HepG2 (cell line): ENCODE measurements around the gene CTF1. TPM values are rescaled to one million over a fixed set of nuclear protein-coding genes. Genes with fewer than 3 reads are reported as not detected.
A peak's percentile ranks its signal among the peaks of the same experiment; 100 is the strongest.

Experiments used
- DNMT3B ChIP-seq: conservative IDR thresholded peaks from 2 replicates; pipeline ENCODE4 v1.6.1; 2016; ENCODE audit warnings: missing biosample characterization, control low read depth
- FOXJ3 ChIP-seq: sonication (generic); formaldehyde crosslinking; IDR thresholded peaks from 2 replicates; pipeline ENCODE4 v1.4.0; 2020; ENCODE audit warnings: missing genetic modification reagents, mild to moderate bottlenecking, borderline replicate concordance
- HNF4A ChIP-seq: sonication (generic); formaldehyde crosslinking; IDR thresholded peaks from 2 replicates; pipeline ENCODE4 v1.4.0; 2020; ENCODE audit warnings: missing genetic modification reagents
- HOXA7 ChIP-seq: sonication (generic); formaldehyde crosslinking; IDR thresholded peaks from 2 replicates; pipeline ENCODE4 v1.8.1; 2022; ENCODE audit warnings: mild to moderate bottlenecking, missing genetic modification reagents, moderate library complexity
- KAT8 ChIP-seq: IDR thresholded peaks from 2 replicates; pipeline ENCODE4 v1.6.1; 2016; ENCODE audit warnings: missing genetic modification reagents, missing compliant biosample characterization
- LBX2 ChIP-seq: sonication (generic); formaldehyde crosslinking; IDR thresholded peaks from 2 replicates; pipeline ENCODE4 v1.5.0; 2020; ENCODE audit warnings: missing genetic modification reagents, mild to moderate bottlenecking, borderline replicate concordance
- PHF5A ChIP-seq: IDR thresholded peaks from one replicate; pipeline ENCODE4 v1.6.1; 2018; ENCODE audit warnings: low read depth, missing genetic modification reagents; ENCODE audit not compliant: unreplicated experiment
- RFX3 ChIP-seq: IDR thresholded peaks from 2 replicates; pipeline ENCODE4 v1.6.1; 2016; ENCODE audit warnings: missing biosample characterization, missing genetic modification reagents
- RORA ChIP-seq: sonication (generic); formaldehyde crosslinking; IDR thresholded peaks from 2 replicates; pipeline ENCODE4 v1.5.0; 2020; ENCODE audit warnings: mild to moderate bottlenecking, missing genetic modification reagents, moderate library complexity
- RXRA ChIP-seq: sonication (generic); formaldehyde crosslinking; IDR thresholded peaks from 2 replicates; pipeline ENCODE4 v1.5.1; 2020; ENCODE audit warnings: missing genetic modification reagents
- SIX1 ChIP-seq: sonication (generic); formaldehyde crosslinking; IDR thresholded peaks from 2 replicates; pipeline ENCODE4 v1.4.0; 2020; ENCODE audit warnings: missing genetic modification reagents, borderline replicate concordance
- SOX13 ChIP-seq, 3 experiments: fragments of 450-650 bp in 1 of 3; sonication (generic) in 1 of 3; formaldehyde crosslinking in 1 of 3; IDR thresholded peaks in 2 of 3; conservative IDR thresholded peaks in 1 of 3; 2 replicates each; pipeline versions ENCODE4 v1.5.0 to v1.6.1; 2016 to 2020; ENCODE audit warnings: antibody characterized with exemption in 1 of 3, mild to moderate bottlenecking in 1 of 3, missing compliant biosample characterization in 1 of 3, missing genetic modification reagents in 1 of 3, moderate library complexity in 1 of 3
- SUZ12 ChIP-seq: fragments of 150-350 bp; IDR thresholded peaks from 2 replicates; pipeline ENCODE4 v1.6.1; 2014; ENCODE audit warnings: low read depth, low read length
- THAP9 ChIP-seq: sonication (generic); formaldehyde crosslinking; IDR thresholded peaks from 2 replicates; pipeline ENCODE4; 2020; ENCODE audit warnings: missing genetic modification reagents, mild to moderate bottlenecking, borderline replicate concordance
- THYN1 ChIP-seq: sonication (generic); formaldehyde crosslinking; IDR thresholded peaks from 2 replicates; pipeline ENCODE4 v1.8.1; 2023; ENCODE audit warnings: low read depth, mild to moderate bottlenecking, moderate library complexity, missing genetic modification reagents, borderline replicate concordance
- ZFP36 ChIP-seq: fragments of 150-350 bp; IDR thresholded peaks from 2 replicates; pipeline ENCODE4 v1.6.1; 2018; ENCODE audit warnings: borderline replicate concordance, low read length, low read depth; ENCODE audit not compliant: partially characterized antibody
- ZFYVE20 ChIP-seq: sonication (generic); formaldehyde crosslinking; IDR thresholded peaks from 2 replicates; pipeline ENCODE4 v1.8.0; 2023; ENCODE audit warnings: low read depth, mild to moderate bottlenecking, moderate library complexity, missing genetic modification reagents, borderline replicate concordance
- ZMYM2 ChIP-seq: sonication (generic); formaldehyde crosslinking; IDR thresholded peaks from 2 replicates; pipeline ENCODE4 v1.8.0; 2022; ENCODE audit warnings: mild to moderate bottlenecking, missing genetic modification reagents
- ZNF292 ChIP-seq: sonication (generic); formaldehyde crosslinking; IDR thresholded peaks from 2 replicates; pipeline ENCODE4 v1.8.1; 2022; ENCODE audit warnings: mild to moderate bottlenecking, low read depth, missing genetic modification reagents, borderline replicate concordance
- ZNF460 ChIP-seq: sonication (generic); formaldehyde crosslinking; IDR thresholded peaks from 2 replicates; pipeline ENCODE4 v1.5.1; 2020; ENCODE audit warnings: missing genetic modification reagents, mild to moderate bottlenecking, borderline replicate concordance
- ZNF572 ChIP-seq: sonication (generic); formaldehyde crosslinking; IDR thresholded peaks from 2 replicates; pipeline ENCODE4 v1.5.1; 2020; ENCODE audit warnings: mild to moderate bottlenecking, missing genetic modification reagents
- ZNF644 ChIP-seq: IDR thresholded peaks from 2 replicates; pipeline ENCODE4 v1.6.1; 2016; ENCODE audit warnings: low read depth
- ZSCAN21 ChIP-seq: sonication (generic); formaldehyde crosslinking; IDR thresholded peaks from 2 replicates; pipeline ENCODE4 v1.8.0; 2022; ENCODE audit warnings: mild to moderate bottlenecking, missing genetic modification reagents, moderate library complexity, borderline replicate concordance
- polyA plus RNA-seq, 8 experiments: library from polyadenylated mRNA; depleted of rRNA in 3 of 8; stranded (reverse) in 7 of 8; unstranded in 1 of 8; fragments of >200 nt; fragmentation: Illumina TruSeq in 4 of 8; extraction: Trizol in 4 of 8; gene quantifications; 2 replicates each; pipeline versions ENCODE4 v1.2.1 to v1.2.3, GENCODE V29; 2011 to 2016; ENCODE audit warnings: low read depth in 4 of 8, missing spikeins in 1 of 8, mixed read lengths in 1 of 8; ENCODE audit not compliant: insufficient read depth in 1 of 8
- total RNA-seq, 5 experiments: library from RNA; depleted of rRNA; stranded (reverse); fragments of >200 nt; fragmentation: Illumina TruSeq; extraction: Trizol; gene quantifications; 2 replicates each; pipeline ENCODE4 v1.2.3, GENCODE V29; 2016; ENCODE audit warnings: low read depth in 1 of 5
- TF ChIP-seq, protein P1 (sequence below): sonication (generic); formaldehyde crosslinking; IDR thresholded peaks from 2 replicates; pipeline ENCODE4 v1.4.0; 2020; ENCODE audit warnings: mild to moderate bottlenecking, missing genetic modification reagents
- TF ChIP-seq, protein P2 (sequence below): sonication (generic); formaldehyde crosslinking; IDR thresholded peaks from 2 replicates; pipeline ENCODE4 v1.5.1; 2020; ENCODE audit warnings: missing genetic modification reagents, mild to moderate bottlenecking, borderline replicate concordance

The CTF1 gene
- total and polyA plus RNA-seq, 2 of the 13 experiments (the other 11 are each of a cell fraction or from before 2014, with no cell fraction given): 0.13 to 1.8 TPM

- TF ChIP-seq, protein P1, sequence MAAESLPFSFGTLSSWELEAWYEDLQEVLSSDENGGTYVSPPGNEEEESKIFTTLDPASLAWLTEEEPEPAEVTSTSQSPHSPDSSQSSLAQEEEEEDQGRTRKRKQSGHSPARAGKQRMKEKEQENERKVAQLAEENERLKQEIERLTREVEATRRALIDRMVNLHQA (CRISPR knock-in tag): no peak
- TF ChIP-seq ZFP36 (no peak), ZMYM2 (CRISPR knock-in tag) (peak; percentile 79), DNMT3B (CRISPR knock-in tag) (no peak), LBX2 (CRISPR knock-in tag) (no peak), ZNF460 (CRISPR knock-in tag) (no peak), RFX3 (CRISPR knock-in tag) (no peak), HNF4A (CRISPR knock-in tag) (no peak), RXRA (CRISPR knock-in tag) (0 out of 2 replicates have a peak, but pooled peaks have one; percentile 12), KAT8 (no peak), ZNF644 (CRISPR knock-in tag) (no peak), ZNF572 (CRISPR knock-in tag) (no peak), RORA (CRISPR knock-in tag) (no peak), ZSCAN21 (no peak), FOXJ3 (no peak), THAP9 (CRISPR knock-in tag) (no peak), THYN1 (CRISPR knock-in tag) (no peak), ZNF292 (CRISPR knock-in tag) (no peak), SOX13 (IDR thresholded peaks at IDR 0.05) (no peak), SOX13 (CRISPR knock-in tag; conservative IDR thresholded peaks at IDR 0.05 in 1 of 2, IDR thresholded peaks at IDR 0.05 in 1 of 2) (peak in 1 of 2 experiments; percentile 18; a peak in 2 of 4 replicates), HOXA7 (CRISPR knock-in tag) (no peak), PHF5A (CRISPR knock-in tag) (no peak), ZFYVE20 (CRISPR knock-in tag) (no peak), SIX1 (CRISPR knock-in tag) (no peak), SUZ12 (no peak)
- TF ChIP-seq, protein P2, sequence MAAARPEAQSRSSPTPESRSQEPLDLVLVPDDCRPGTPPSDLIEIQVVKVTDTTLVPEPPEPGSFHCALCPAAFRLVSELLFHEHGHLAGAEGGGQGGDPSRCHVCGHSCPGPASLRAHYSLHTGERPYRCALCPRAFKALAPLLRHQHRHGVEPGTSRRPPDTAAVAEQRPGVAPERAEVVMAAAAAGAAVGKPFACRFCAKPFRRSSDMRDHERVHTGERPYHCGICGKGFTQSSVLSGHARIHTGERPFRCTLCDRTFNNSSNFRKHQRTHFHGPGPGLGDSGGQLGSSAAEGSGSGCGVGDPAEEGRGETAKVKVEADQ (CRISPR knock-in tag): 0 out of 2 replicates have a peak, but pooled peaks have one; percentile 16
These were observed 5.0 kb downstream of the CTF1 start (continued) for GRCh38 chr16:30901201-30902028.
